ENCODE measurements around the gene TRIM41. TPM values are rescaled to one million over a fixed set of nuclear protein-coding genes. Genes with fewer than 3 reads are reported as not detected.

The TRIM41 gene
- total and polyA plus RNA-seq, 2 of the 13 experiments (the other 11 are each of a cell fraction or from before 2014, with no cell fraction given) = 10.2 to 16.7 TPM

DNA sequence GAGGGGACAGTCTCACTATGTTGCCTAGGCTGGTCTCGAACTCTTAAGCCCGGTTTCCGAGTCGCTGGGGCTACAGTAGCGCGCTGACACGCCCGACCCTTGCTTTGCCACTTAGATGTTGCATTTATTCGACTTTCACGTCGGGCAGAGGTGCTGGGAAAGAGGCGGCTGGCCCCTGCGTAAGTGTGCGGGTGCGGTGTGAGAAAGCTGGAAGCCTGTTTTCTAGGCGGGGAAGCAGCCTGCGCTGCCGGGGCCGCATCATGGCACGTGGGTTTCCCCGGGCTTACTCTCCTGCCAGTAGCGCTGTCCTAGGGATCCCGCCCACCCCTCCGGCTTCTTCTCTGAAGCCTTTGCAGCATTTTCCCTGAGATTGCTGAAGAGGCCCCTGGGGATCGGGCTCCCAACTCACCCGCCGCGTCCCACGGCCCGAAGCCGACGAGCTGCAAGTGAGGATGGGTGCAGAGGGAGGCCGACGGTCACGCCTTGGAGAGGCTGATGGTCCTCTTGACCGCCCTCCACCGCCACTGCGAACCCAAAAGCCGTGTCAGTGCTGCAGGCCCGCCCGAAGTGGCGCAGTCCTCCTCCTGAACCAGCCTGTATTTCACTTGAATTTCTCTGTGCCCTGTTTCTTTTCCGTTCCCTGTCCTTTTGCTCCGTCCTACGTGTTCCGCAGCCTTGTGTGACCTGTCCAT lies 5.8 kb upstream of the TRIM41 start (continued):
- TF ChIP-seq, protein P1, sequence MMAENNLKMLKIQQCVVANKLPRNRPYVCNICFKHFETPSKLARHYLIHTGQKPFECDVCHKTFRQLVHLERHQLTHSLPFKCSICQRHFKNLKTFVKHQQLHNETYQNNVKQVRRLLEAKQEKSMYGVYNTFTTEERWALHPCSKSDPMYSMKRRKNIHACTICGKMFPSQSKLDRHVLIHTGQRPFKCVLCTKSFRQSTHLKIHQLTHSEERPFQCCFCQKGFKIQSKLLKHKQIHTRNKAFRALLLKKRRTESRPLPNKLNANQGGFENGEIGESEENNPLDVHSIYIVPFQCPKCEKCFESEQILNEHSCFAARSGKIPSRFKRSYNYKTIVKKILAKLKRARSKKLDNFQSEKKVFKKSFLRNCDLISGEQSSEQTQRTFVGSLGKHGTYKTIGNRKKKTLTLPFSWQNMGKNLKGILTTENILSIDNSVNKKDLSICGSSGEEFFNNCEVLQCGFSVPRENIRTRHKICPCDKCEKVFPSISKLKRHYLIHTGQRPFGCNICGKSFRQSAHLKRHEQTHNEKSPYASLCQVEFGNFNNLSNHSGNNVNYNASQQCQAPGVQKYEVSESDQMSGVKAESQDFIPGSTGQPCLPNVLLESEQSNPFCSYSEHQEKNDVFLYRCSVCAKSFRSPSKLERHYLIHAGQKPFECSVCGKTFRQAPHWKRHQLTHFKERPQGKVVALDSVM (CRISPR knock-in tag; IDR thresholded peaks at IDR 0.05) = peak; percentile 74; the same call in 1 of the 2 replicates
- TF ChIP-seq MIXL1 (CRISPR knock-in tag; IDR thresholded peaks at IDR 0.05) = no peak
- TF ChIP-seq FOXA3 (CRISPR knock-in tag; IDR thresholded peaks at IDR 0.05) = no peak
- TF ChIP-seq YEATS4 (CRISPR knock-in tag; IDR thresholded peaks at IDR 0.05; ENCODE audit: borderline replicate concordance) = no peak
- TF ChIP-seq ATF7 (IDR thresholded peaks at IDR 0.05) = no peak
- TF ChIP-seq ATF7 (CRISPR knock-in tag; IDR thresholded peaks at IDR 0.05) = no peak
- TF ChIP-seq SMARCC2 (IDR thresholded peaks at IDR 0.05) = no peak
- no peak for TF ChIP-seq EZH2 (conservative IDR thresholded peaks at IDR 0.05; ENCODE audit: low read depth, low read length)
- TF ChIP-seq HIVEP1 (CRISPR knock-in tag; IDR thresholded peaks at IDR 0.05) = peak; percentile 72; the same call in 1 of the 2 replicates
- TF ChIP-seq ZSCAN21 (CRISPR knock-in tag; IDR thresholded peaks at IDR 0.05; ENCODE audit: borderline replicate concordance) = peak; percentile 68; the same call in 1 of the 2 replicates
- no peak for TF ChIP-seq ZNF232 (CRISPR knock-in tag; IDR thresholded peaks at IDR 0.05; ENCODE audit: borderline replicate concordance)
- 0 out of 2 replicates have a peak, but pooled peaks have one; percentile 9 for TF ChIP-seq ZNF709 (CRISPR knock-in tag; IDR thresholded peaks at IDR 0.05)
- TF ChIP-seq, protein P2, sequence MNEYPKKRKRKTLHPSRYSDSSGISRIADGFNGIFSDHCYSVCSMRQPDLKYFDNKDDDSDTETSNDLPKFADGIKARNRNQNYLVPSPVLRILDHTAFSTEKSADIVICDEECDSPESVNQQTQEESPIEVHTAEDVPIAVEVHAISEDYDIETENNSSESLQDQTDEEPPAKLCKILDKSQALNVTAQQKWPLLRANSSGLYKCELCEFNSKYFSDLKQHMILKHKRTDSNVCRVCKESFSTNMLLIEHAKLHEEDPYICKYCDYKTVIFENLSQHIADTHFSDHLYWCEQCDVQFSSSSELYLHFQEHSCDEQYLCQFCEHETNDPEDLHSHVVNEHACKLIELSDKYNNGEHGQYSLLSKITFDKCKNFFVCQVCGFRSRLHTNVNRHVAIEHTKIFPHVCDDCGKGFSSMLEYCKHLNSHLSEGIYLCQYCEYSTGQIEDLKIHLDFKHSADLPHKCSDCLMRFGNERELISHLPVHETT (CRISPR knock-in tag; conservative IDR thresholded peaks at IDR 0.05) = no peak
- no peak; the same call in 1 of the 2 replicates for TF ChIP-seq IRF2 (CRISPR knock-in tag; IDR thresholded peaks at IDR 0.05)
- no peak for TF ChIP-seq ZFP62 (CRISPR knock-in tag; IDR thresholded peaks at IDR 0.05)
- TF ChIP-seq ZNF205 (CRISPR knock-in tag; IDR thresholded peaks at IDR 0.05) = no peak
- no peak for TF ChIP-seq ATAD3A (CRISPR knock-in tag; IDR thresholded peaks at IDR 0.05)
- TF ChIP-seq, protein P3, sequence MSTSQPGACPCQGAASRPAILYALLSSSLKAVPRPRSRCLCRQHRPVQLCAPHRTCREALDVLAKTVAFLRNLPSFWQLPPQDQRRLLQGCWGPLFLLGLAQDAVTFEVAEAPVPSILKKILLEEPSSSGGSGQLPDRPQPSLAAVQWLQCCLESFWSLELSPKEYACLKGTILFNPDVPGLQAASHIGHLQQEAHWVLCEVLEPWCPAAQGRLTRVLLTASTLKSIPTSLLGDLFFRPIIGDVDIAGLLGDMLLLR (CRISPR knock-in tag; IDR thresholded peaks at IDR 0.05) = peak; percentile 64; the same call in 1 of the 2 replicates
- no peak for TF ChIP-seq CCAR2 (optimal IDR thresholded peaks at IDR 0.05; ENCODE audit: low read depth, low read length)
- TF ChIP-seq HOXA7 (CRISPR knock-in tag; IDR thresholded peaks at IDR 0.05) = no peak
- TF ChIP-seq TBL1XR1 (IDR thresholded peaks at IDR 0.05; ENCODE audit: borderline replicate concordance, low read length, partially characterized antibody) = no peak
- TF ChIP-seq NCOA1 (CRISPR knock-in tag; IDR thresholded peaks at IDR 0.05) = no peak
- TF ChIP-seq ZEB1 (IDR thresholded peaks at IDR 0.05; ENCODE audit: insufficient replicate concordance, low read depth) = no peak
- TF ChIP-seq ZNF501 (CRISPR knock-in tag; IDR thresholded peaks at IDR 0.05) = 0 out of 2 replicates have a peak, but pooled peaks have one; percentile 29
- TF ChIP-seq, protein P4, sequence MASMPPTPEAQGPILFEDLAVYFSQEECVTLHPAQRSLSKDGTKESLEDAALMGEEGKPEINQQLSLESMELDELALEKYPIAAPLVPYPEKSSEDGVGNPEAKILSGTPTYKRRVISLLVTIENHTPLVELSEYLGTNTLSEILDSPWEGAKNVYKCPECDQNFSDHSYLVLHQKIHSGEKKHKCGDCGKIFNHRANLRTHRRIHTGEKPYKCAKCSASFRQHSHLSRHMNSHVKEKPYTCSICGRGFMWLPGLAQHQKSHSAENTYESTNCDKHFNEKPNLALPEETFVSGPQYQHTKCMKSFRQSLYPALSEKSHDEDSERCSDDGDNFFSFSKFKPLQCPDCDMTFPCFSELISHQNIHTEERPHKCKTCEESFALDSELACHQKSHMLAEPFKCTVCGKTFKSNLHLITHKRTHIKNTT (CRISPR knock-in tag; IDR thresholded peaks at IDR 0.05) = no peak
- no peak for TF ChIP-seq SSRP1 (CRISPR knock-in tag; IDR thresholded peaks at IDR 0.05)
